GM18502 (cell line): ENCODE data around the gene CLEC4C.

Source experiments
- ATAC-seq: cut with Tn5 transposase; IDR thresholded peaks from one replicate; pipeline ENCODE4 v1.9.1; 2021; ENCODE audit warnings: mild to moderate bottlenecking; ENCODE audit not compliant: unreplicated experiment, poor library complexity

CLEC4C gene

DNA sequence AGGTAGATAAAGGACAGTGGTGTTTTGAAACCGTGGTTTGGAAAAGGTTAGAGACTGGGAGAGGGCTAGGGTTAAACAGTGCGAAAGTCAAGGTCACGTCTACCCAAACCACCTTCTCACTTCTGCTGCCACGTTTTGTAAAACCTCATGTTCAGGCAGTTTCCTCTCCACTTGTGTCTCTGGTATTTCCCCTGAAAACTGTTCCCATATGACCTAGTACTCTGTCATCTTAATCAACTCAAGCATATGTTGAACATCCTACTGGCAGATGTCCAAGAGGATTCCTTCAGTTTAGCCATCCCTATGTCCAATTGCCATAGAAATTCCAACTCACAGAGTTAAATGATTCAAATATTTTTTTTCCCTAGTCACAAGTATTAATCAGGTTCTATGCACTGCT, 17.4 kb downstream of the CLEC4C start:
- ATAC-seq, result no peak

DNA sequence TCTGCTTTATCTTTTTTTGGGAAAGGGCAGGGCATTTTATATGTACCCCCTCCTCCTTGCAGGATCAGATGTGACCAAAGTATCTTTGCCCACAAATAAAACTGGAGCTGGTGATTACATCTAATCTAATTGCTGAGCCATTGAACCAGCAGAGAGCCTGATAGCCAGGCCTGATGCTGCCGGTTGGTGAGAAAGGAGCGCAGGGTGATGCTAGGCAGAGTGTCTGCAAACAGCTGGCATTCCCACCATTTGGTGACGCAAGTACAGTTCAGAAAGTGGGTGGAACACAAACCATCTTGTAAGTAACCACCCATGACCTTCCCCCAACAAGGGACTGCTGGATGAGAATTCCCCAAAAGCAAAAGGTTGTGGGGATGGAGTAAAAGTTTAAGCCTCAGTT, 23.2 kb downstream of the CLEC4C start:
- no peak for ATAC-seq

DNA sequence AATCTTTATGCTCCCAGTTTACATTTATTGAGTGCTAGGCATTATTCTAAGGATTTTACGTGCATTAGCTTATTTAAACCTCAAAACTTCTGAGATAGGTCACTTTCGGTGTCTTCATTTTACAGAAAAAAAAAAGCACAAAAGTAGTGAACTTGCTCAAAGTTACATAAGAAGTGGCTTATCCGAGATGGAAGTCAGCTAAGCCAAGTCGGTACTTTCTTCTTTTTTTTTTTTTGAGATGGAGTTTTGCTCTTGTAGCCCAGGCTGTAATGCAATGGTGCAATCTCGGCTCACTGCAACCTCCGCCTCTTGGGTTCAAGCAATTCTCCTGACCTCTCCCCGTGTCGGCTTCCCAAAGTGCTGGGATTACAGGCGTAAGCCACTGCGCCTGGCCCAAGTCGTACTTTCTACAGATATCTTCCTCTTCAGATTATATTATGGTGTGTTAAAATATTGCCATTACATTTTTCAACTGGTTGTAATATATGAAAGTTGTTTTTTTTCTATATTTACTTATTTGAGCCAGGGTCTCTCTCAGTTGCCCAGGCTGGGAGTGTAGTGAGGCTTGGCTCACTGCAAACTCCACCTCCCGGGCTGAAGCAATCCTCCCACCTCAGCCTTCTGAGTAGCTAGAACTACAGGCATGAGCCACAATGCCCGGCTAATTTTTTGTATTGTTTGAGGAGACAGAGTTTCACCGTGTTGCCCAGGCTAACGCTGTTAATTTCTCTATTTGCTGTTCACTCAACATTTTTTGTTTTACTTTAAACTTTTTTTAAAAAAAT, 27.0 kb downstream of the CLEC4C start:
- ATAC-seq, result no peak

DNA sequence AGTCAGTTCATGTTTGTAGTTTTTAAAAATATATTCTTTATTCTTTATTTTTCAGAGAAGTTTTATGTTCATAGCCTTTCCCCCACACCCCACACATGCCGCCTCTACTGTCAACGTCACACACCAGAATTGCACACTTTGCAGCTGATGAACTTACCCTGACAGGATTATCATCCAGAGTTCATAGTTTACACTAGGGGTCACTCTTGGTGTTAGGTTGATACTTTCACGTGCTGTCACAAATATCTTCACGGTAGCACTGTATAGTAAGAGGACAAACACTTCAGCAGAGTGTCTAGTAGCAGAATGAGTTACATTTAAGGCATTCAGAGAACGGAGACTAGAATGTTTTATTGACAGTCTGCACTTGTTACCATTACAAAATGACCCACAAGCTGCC, 30.8 kb downstream of the CLEC4C start:
- no peak for ATAC-seq

DNA sequence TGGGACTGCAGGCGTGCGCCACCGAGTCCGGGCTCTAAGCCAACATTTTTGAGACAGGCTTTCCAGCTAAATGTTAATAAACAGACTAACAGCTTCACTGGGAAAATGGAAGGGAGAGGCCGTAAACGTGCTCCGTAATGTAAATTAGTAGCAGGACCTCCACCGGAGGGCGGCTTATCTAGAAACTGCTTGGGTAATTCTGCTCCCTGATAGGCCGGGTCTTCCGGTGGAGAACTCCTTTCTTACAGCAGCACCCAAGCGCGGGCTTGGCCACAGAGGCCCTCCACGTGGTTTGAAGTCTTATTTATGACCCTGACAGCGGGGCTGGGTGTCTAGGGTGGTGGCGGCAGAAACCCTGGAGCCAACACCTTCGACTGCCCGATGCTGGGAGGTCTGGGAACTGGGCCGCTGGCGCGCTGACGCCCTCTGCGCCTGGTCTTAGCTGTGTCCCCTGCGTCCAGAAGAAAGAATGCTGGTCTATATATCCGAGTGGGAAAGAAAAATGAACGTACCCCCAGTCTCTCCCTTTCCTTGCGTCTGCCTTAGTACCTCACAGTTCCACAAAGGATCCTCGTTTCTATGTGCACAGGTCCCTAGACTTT, 34.2 kb downstream of the CLEC4C start:
- ATAC-seq, result no peak

DNA sequence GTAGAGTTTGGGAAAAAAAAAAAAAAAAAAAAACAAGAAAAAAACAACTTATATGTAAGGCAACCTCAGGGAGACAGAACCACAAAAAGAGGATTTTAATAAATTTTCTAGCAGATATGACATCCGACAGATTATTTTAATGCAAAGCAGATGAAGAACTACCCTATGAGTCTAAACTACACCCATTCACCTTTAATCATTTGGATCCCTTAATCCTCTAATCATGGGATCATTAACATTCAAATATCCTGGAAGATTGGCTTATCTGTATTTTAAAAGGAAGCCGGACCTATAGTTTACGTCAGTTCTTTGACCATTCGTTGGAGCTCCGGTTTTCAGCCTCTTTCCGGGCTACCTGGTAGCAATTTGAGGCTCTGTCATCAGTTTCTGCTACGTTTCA, 36.0 kb downstream of the CLEC4C start, which contains the start of gene DPPA3:
Gene DPPA3 (plus strand): TSS at position 301 of the 400 bp plus-strand sequence. CDS start 138 bp downstream, outside the sequence.
- ATAC-seq, result no peak

DNA sequence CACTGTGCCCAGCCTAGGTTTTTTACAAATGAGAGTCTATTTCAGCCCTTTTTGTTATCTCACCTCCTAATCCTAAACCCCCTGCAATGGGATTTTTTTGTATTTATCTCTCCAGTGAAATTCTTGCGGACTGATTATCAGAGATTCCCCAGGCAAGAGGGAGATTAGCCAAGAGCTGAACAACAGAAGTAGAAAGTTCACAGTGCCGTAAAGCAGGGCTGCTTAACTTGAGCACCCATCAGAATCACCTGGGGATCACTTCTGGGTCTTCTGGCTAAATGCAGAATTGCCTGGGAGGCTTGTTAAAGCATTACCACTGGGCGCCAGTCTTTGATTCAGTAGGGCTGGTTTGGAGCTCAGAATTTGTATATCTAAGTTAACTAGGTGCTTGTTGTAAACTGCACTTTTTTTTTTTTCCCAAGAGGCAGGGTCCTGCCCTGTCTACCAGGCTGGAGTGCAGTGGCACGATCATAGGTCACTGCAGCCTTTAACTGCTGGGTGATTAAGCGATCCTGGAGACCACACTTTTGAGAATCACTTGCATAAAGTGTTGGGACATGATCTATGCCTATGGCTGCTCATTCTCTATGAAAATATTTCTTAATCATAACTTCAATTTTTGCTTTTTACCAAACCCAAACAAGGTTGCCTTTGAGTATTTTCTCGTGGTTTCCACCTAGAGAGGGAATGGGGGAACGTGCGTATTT, 37.1 kb downstream of the CLEC4C start:
- ATAC-seq, result no peak

DNA sequence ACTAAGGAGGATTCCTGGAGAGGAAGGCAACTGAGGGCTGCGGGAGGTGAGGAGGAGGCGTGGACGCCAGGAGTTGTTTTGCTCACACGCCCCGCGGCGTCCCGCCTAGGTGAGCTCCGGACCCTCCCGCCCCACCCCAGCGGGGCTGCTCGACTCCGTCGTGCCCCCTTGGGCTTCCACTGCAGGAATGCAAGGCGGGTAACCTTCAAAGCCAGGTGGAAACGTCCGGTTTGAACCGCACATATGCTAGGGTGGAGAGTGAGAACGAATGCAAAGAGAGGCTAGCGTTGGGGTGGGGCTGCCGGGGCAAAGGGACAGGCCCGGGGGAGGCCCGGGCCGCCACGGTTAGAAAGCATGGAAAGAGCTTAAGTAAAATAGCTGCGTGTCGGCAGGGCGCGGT, 41.3 kb downstream of the CLEC4C start:
- ATAC-seq, result no peak

DNA sequence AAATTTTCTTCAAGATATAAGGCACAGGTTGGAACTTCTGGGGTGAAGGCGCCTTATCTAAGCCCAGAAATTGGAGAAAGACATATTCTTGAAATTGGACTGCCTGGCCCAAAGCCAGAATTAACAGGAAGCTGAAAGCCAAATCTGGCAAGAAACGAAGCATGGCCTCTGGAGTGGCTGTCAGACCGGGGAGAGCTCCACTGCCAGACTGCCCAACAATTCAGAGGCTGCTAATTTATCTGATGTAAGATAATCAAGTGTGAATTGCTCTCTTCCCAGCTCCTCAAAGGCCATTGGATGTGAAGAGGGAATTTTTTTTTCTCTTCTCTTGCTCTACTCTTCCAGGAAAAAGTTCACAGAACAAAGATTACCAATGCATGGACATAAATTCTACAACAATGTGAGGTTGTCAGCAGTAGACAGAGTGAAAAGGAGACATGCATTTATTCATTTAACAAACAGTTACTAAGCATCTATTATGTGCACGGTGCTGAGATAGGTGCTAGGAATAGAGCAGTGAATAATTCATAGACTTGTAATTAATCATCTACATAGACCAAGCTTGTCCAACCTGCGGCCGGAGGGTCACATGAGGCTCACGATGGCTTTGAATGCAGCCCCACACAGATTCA, 51.5 kb downstream of the CLEC4C start, which contains the start of gene GDF3:
Gene GDF3 (minus strand): TSS at position 210 of the 632 bp plus-strand sequence. CDS start 47 bp downstream, at position 163.
- no peak for ATAC-seq

DNA sequence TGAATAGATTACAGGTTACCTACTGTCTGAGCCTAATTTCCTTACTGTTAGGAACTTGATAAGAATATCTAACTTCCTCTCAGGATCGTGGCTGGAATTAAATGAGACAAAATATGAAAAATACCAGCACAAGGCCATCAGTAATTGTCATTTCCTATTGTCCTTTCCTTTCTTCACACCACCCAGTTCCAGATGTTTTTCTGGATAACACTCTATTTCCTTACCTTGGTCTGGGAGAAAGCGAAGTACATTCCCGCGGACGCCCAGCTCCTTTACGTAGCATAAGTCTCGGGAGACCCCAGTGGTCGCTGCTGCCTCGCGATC, 52.0 kb downstream of the CLEC4C start:
- ATAC-seq, result no peak

DNA sequence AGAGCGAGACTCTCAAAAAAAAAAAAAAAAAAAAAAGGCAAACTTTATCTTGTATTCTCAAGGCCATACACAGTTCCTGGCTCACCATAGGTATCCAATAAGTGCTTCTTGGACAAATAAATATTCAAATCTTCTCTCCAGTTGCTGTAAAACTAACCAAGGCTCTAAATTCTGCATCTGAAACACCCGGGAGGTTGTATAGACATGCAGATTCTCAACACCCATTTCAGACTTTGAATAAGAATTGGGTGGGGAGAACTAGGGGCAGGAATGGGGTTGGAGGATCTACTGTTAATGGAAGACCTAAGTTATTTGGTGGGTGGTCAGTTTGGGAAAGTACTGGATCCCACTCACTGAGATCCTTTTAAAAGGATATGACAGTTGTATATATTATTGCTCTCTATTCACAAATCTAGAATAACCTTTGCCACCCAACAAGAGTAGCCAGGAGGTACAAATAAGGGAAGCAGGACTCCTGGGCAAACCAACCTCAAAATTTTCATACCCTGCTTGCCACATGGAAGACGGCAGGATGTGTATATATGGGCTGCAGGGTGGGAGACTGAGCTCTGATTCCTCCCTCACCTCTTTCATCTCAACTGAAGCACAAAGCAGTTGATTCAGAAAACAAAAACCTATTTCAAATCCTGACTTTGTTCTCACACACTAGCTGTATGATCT, 52.5 kb downstream of the CLEC4C start:
- no peak for ATAC-seq

DNA sequence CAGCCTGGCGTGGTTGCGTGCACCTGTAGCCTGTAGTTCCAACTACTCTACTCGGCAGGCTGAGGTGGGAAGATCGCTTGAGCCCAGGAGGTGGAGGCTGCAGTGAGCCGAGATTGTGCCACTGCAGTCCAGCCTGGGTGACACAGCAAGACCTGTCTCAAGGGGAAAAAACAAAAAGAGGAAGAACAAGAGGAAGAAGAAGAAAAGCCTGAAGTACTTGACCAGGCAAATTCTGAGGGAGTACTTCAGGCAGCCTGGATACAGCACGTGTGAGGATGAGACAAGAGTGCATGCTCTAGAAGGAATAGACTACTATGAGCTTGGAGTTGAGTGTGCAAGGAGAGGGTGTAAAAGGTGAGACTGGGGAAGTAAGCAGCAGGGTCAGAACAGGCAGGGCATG, 53.4 kb downstream of the CLEC4C start:
- ATAC-seq, result no peak

DNA sequence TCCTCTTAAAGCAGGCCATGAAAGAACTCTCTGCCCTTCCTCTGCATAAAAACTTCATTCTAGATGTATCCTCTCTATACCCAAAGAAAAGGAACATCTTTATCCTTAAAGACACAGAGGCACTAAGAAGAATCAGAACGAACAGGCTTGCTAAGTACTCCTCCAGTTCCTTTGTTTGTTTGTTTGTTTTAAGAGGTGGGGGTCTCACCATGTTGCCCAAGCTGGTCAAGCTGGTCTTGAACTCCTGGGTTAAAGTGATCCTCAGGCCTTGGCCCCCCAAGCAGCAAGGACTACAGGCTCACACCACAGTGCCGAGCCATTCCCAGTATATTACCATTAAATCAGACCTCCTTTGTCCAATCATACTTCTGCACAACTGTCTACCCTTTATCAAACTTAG, 65.6 kb downstream of the CLEC4C start:
- no peak for ATAC-seq
